NCI-H2196 treated with DMSO at 0.1 percent for 48 hours (cell line): ENCODE measurements around the gene FAM240B.

Source experiments
- DNase-seq: peaks from one replicate; lab custom pipeline; 2025; ENCODE audit not compliant: unreplicated experiment; lab: John Stamatoyannopoulos, UW

FAM240B gene

DNA sequence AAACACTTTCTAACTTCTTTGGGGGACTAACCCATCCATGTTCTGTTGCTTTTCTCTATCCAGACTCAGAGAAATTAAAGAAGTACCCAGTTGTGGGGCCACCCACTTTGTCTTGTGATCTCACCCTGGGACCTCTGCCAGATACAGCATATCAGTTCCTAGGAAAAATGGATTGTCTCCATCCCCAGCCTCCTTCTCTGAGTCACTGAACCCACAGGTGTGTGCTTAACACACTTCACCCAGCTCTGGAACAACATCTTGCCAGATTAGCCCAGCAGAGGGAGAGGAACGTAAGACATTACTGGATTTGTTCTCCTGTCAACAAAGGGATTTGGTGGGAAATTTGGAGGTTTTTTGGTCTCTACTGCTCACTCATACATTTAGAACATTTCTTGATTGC lies 19.2 kb downstream of the FAM240B start:
- DNase-seq: no peak

DNA sequence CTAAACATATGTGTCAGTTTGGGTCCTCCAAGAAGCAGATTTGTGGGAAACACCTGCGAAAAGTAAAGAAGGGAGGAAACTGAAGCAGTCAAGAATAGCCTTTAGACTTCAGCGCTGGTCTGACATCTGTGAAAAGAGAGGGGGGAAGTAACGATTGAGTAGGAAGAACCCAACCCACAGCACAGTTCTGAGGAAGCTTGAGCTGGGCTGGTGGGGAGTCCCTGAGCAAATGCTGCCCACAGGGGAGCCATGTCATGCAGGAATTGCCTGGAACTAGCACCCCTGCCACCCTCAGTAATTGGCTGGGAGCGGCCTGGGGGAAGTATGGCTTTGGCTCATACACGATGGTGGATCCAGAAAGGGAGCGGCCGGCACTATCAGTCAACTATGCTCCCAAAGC lies 20.6 kb downstream of the FAM240B start:
- no peak for DNase-seq

DNA sequence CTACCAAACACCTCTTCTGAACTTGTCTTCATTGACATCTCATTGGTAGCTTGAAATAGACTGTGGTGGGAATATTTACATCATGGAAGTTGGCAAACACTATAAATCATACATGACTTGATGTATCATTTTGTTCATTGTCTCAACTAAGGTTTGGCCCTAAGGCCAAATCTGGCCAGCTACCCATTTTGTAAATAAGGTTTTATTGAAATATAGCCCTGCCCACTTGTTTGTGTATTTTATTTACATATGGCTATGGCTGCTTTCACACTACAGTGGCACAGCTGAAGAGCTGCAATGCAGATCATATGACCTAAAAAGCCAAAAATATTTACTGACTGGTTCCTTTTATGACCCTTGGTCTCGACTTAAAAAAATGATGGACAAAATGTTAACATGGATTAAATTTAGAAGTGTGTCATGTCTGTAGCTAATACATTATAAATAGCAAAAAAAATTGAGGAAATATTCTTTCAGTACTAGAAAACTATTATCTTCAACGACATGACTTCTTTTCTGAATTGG lies 22.1 kb downstream of the FAM240B start:
- no peak for DNase-seq

DNA sequence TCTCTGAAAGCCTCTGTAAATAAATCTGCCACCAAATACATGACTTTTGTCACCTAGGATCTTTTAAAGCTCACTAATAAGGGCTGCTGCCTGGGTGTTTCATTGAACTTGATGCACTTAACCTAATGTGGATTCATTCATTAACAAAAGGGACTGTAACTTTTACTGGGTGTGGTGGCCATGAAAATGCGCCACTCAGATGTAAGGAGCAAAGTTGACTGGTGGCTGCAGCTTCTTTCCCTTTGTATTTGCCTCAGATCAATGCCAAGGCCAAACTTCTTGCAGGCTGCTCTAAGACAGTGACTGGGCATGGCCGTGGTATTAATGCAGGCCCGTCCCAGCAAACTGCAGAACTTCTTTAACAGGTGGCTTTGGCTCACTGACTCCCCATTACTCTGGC lies 22.9 kb downstream of the FAM240B start:
- no peak for DNase-seq

DNA sequence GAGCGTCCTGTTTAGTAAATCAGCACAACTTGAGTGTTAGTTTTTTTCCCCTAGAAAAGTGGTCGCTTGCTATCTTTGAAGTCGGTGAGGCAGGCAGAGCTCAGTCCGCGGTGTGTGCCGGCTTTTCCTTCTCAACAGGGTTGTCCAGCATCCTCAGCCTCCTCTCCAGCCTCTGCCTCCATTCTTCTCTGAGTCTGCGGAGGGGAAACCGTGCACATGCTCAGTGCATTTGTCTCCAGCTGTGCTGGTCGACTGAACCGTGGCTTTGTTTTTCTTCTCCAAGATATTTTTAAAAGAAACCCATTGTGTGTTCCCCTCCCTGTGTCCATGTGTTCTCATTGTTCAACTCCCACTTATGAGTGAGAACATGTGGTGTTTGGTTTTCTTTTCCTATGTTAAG lies 25.3 kb downstream of the FAM240B start:
- no peak for DNase-seq

DNA sequence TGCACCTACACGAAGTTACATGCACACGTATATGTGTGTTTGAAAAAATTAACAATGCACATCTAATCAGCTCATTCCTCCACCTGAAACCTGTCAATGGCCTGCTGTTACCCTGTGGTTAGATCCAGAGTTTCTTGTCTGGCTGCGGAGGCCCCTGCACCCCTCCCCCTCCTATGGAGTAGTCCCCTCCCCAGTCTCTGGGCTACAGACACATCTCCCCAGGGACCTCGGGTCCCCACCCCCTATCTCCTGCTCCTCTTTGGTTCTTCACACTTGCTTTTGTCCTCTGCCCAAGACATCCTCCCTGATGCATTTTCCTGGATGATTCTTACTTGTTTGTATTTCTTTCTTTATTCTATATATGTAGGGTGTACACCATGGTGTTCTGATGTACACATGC lies 27.2 kb downstream of the FAM240B start:
- DNase-seq: no peak

DNA sequence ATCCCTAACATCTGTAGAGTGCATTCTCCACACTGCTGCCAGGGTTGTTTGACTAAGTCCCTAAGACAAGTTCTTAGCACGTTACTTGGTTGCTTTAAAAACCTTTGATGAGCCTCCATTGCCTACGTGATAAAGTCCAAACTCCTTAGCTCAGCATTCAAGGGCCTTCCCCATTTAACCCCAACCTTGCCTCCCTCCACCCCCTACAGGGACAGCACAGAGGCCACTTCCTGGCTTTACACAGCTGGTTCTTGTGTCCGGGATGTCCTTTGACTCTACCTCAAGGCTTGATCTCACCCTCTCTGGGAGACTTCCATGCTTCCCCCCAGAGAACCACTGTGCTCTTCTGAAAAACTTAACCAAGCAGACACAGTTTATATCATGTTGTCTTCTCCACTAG lies 29.4 kb downstream of the FAM240B start:
- no peak for DNase-seq

DNA sequence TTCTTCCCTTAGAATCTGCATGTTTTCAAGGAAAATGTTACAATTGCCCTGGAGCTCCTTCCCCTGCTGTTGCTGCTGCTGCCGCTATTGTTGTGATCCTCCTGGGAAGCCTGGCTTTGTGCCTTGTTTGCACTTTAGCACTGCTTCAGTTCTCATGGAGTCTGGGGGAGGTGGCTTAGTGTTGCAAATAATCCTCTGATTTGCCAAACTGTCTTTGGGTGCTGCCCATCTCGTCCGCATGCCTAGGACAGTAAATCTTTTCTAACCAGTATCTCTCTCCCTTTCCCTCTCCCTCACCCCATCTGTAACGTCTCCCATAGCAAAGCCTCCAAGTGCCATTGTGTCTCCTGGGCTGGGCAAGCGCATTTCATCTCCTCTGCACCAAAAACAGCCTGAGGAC lies 30.3 kb downstream of the FAM240B start:
- no peak for DNase-seq

DNA sequence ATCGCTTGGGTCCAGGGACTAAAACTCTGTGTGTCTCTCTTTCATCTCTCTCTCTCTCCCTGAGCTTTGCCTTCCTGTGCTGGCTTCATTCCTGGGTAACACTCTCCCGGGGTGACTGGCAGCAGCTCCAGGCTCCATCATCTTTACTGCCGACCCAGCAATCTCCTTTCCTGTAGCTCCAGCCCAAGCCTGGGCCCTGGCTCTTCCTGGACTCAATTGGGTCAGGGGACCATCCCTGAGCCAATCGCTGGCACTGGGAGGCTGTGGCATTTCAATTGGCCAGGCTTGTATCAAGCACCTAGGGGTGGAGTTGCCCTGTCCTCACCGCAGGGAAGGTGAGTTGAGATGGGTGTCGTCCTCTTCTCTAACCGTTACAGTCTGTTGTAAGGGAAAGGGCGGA lies 31.9 kb downstream of the FAM240B start:
- DNase-seq: no peak

DNA sequence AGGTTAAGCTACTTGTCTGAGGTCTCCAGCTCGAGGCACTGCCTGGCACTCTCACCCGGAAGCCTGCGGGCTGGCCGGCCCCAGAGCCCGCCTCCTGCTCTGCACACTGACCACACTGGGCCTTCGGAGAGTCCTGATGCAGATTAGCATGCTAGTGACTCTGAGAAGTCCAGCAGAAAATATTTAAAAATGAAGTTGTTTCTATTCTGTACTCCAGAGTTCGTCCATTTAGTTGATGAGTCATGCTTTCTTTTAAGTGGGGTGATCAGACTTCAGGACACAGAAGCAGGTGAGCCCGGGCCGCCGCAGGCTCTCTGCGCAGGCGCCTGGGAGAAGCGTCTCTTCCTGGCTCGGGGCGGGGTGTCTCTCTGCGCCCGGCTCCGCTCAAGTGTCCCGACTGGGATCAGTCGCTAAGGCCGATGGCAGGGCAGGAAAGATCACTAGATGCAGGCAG lies 32.5 kb downstream of the FAM240B start:
- no peak for DNase-seq

DNA sequence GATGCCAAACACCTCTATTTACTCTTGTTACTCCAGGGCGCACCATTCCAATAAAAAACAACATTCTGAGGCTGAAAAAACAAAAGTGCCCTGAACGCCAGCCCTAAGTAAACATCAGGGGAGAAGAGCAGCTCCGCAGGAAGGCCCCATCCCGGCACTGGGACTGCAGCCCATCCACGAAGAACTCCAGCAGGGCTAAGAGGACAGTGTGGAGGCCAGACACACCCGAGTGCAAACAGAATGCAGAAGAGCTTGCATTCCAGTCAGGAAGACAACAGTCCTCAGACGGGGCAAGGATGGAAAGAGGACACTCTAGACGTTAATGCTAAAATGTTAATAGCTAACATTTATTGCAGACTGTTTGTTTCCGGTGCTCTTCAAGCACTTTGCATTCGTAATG lies 33.0 kb downstream of the FAM240B start:
- no peak for DNase-seq

DNA sequence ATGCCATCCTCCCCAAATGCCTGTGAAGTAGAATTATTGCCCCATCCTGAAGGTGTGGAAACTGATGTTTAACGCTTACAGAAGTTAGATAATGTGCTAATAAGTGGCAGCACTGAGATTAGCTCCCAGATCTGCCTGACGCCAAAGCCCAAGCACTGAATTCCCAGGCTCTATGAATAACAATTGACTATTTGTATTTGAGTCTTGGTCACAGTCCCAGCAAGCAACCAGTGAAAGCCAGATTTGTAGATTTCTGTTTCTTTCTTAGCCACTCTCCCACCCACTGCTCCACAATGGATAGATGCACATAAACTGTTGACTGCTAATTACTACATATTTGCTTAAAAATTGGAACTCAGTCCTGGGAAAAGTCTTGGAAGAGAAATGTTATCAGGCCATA lies 34.4 kb downstream of the FAM240B start:
- DNase-seq: no peak

DNA sequence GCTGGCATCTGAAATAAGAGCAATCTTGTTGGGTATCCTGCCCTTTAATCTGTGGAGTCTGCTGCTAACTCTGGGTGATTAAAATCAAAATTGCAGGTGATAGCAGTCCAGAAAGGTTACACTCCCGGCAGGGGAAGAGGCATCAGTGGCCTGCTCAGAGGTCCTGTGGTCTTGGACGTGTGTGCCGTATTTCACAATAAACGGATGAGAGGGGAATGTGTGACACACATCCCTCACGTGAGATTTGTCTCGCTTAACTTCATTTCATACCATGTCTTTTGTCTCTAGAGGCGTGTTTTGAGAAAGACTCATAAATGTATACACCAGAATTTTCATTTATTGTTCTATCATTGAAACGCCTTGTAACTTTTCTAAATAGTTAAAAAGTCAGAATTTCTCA lies 36.6 kb downstream of the FAM240B start:
- no peak for DNase-seq

DNA sequence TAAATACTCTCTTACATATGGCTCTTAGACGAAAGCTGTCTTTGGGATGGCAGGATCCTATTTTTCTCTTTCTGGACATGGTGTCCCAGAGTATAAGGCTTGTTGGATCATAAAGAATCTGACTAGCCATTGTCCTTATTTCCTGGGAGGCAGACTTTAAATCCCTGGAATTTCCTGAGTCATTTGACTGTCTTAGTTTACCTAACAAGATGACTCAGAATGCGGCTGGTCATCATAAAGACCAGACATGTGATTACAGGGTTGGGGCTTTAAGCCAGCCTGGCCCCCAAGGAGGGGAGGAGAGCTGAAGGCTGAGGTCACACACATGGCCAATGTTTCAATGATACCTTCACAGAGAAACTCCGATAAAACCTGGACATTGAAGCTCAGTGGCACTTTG lies 37.2 kb downstream of the FAM240B start:
- DNase-seq: no peak

DNA sequence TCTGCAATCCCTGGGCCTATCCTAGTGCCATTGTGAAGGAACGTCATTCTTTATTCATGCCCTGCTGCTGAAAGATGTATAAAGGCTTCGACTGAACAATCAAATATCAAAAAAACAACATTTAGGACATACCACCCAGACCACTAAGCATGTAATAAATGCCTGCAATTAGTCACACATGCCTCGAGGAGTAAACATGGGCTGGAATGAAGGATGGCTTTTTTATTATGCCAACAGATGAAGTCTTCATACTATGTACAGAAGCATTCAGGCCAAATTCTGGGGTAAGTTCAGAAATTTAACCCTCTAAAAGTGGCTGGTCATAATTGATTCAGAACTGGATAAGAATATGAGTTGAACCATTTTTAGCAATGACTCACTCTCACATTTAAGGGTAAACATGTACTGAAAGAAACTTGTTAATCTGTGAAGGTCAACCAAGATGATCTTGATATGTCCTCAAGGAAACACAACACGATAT lies 38.1 kb downstream of the FAM240B start:
- no peak for DNase-seq

DNA sequence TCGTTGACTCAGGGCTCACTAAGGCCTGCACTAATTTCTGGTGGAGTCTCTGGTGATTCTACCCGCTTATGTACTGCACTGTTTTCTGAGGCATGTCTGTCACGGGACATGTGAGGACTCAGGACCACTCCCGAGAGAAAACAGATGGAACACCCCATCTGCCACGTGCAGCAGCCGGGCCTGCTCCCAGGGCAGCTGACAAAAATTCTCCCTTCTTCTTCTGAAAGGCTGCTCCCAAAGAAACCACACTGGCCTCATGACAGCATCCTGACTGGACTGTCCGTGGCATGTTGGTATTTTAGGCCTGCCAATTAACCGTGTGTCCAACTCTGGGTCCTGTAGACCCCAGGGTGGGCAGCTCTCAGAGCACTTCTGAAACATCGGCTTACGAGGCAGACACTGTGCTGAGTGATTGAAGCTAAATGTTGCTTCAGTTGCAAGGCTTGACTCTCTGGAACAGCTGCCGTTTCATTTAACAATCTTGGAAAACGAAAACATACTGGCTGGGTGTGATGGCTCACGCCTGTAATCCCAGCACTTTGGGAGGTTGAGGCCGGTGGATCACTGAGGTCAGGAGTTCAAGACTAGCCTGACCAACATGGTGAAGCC lies 39.0 kb downstream of the FAM240B start:
- no peak for DNase-seq

DNA sequence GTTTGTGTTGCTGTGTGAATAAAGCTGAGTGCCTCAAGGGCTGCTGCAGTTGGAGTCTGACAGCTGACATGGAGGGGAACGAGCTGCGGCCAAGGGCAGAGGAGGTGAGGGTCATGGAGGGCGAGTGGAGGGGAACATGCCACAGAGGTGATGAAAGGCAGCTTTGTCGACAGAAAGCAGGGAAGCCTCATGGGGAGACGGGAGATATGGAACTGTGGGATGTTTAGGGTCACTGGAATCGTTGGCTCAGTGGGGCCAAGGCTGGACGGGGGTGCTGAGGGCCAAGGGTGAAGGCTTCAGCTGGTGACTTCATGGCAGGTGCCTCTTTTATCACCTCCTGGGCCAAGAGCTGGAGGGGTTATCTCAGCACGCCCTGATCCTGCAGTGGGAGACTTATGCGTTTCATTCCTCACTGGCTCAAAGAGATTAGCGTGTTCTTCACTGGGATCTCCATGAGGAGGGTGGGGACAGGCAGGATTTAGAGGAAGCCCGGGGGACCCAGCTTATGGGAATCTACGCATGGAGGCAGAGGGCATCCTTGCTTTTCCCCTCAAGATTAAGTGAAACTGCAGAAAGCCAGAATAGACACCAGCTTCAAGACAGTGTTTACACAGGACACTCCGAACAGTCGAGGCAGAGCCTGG lies 42.2 kb downstream of the FAM240B start:
- no peak for DNase-seq

DNA sequence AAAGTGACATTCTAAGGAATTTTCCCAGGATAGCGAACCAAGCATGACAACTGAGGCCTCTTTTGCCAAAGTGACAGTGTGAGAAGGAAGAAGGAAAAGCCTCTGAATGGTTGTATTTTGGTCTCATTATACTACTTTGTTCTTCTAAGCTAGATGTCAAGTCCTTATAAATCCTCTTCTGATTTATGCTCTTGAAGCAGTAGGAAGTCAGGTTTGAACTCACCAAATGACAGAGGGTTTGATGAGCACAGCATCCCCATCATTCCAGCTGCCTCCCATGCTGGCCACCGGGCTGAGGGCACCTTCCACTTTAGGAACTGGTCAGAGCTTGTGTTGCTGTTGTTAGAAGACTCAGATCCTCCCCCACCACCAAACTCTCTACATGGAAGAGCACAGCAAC lies 44.1 kb downstream of the FAM240B start:
- no peak for DNase-seq

DNA sequence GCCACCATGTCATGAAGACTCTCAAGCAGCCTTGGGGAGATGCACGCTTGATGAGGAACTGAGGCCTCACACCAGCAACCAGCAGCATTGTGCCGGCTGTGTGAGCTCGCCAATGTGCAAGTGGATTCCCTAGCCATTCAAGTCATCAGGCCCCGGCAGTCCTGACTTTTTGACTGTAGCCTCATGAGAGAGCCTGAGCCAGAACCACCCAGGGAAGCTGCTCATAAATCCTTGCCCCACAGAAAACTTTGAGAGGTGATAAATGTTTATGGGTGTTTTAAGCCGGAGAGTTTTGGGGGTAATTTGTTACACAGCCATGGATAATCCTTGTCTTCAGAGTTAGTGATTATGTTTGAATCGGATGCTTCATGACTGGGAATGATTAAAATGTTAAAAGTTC lies 44.7 kb downstream of the FAM240B start:
- no peak for DNase-seq

DNA sequence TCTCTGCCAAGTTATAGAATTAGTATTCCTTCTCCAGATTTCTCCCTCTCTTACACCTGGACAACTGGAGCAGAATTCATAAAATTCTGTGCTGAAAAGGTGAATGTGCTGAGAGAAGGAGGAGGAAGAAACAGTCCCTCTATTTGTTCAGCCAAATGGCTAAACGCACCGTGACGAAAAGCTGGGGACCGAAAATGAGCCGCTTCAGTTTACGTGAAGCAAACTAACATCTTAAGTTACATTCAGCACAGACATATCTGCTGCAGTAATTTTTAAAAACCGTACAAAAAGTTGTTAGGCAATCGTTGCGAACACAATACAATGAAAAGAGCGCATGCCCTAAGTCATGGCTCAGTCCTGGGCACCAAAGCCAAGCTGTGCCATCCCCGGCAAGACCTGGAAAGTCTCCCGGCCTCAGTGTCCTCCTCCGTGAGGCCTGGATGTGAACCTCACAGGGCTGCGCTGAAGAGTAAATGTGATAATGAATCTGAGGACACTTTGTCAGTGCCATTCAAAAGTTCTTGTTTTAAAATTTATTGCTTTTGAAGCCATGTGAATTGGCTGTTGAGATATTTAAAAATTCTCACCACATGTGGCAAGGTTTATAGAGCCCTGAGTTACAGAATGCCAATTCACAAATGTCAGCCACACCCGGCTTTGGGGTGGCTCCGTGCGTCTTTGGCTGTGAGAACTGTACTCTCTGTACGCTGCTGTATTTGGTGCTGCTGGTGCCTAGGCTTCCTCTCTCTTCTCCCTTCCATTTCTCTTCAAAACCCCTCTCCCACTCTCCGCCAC lies 46.3 kb downstream of the FAM240B start:
- no peak for DNase-seq

DNA sequence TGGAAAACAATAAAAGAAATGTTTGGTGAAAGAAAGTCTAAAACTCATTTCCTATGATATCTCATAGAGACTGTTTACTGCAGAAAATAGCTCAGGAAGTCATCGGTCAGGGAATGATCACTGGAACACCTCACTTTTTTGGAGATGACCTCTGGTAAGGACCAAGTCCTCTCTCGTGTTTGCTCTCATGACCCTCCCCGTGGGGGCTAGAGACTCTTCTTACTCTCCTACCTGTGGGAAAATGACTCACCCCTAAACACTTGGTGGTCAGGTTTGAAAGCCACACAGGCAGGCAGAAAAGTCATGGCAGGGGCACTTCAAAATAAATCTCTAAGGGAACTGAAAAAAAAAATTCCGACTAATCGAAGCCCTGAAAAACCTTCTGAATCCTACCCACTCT lies 48.2 kb downstream of the FAM240B start:
- DNase-seq: no peak

DNA sequence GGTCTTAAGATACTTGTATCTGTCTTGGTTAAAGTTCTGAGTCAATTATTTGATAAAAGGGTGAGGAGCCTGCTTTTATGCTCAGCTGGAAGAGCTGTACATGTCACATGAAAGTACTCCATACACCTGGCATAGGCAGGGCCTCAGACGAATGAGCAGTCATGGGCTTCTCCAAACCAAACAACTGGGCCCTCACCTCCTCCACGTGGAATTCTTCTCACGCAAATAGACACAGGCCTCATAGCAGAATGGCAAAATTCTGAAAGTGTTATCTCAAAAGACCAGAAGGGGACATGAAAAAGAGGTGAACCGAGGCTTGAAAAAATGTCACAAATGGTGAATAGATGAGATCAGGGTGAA lies 48.6 kb downstream of the FAM240B start:
- no peak for DNase-seq
